WERI-Rb-1 (cell line): ENCODE measurements around the gene NPLOC4.

Source experiments
- DNase-seq: peaks from one replicate; pipeline ENCODE4 v3.0.0-alpha.2; 2020
- H3K27ac ChIP-seq: fragments of 250-450 bp; sonication (Bioruptor Pico); 2 replicates; pipeline ENCODE4 v1.5.1; 2020; ENCODE audit warnings: mild to moderate bottlenecking, moderate library complexity
- H3K27me3 ChIP-seq: fragments of 250-450 bp; sonication (Bioruptor Pico); 2 replicates; pipeline ENCODE4 v1.5.1; 2021; ENCODE audit warnings: mild to moderate bottlenecking, low read depth, moderate library complexity; ENCODE audit not compliant: insufficient read depth, severe bottlenecking
- H3K36me3 ChIP-seq: fragments of 250-450 bp; sonication (Bioruptor Pico); 2 replicates; pipeline ENCODE4 v1.5.1; 2020; ENCODE audit warnings: mild to moderate bottlenecking, moderate library complexity
- H3K4me3 ChIP-seq: 2 replicates; pipeline ENCODE4 v1.5.1; 2011; ENCODE audit warnings: low read depth, mild to moderate bottlenecking, control low read depth, low read length
- H3K9me3 ChIP-seq: fragments of 250-450 bp; sonication (Bioruptor Pico); 2 replicates; pipeline ENCODE4 v1.5.1; 2021; ENCODE audit warnings: mild to moderate bottlenecking, moderate library complexity; ENCODE audit not compliant: severe bottlenecking
- CTCF ChIP-seq: IDR thresholded peaks from 2 replicates; pipeline ENCODE4 v1.5.1; 2011; ENCODE audit warnings: low read depth, mild to moderate bottlenecking, control low read depth, inconsistent platforms, low read length

The NPLOC4 gene

GRCh38 chr17:81528384-81528650, 108.6 kb downstream of the NPLOC4 start:
- H3K9me3 ChIP-seq, result peaks cover 4% of the 10 kb centered on the region
- H3K27ac ChIP-seq, result peak overlapping the region; percentile 40
- H3K36me3 ChIP-seq, result no peaks in the 10 kb centered on the region
- H3K4me3 ChIP-seq, result no peak overlapping the region
- no peak for TF ChIP-seq CTCF
- no peak for DNase-seq
- no peaks in the 10 kb centered on the region for H3K27me3 ChIP-seq

GRCh38 chr17:81527591-81528383, 109.1 kb downstream of the NPLOC4 start, which contains the start of gene FSCN2:
Gene FSCN2, plus strand, starts transcription at chr17:81528377. Its CDS starts 155 bp downstream, at chr17:81528532.
- peak; percentile 77 for DNase-seq

GRCh38 chr17:81526662-81527571, 110.0 kb downstream of the NPLOC4 start:
- Histone ChIP-seq H3K27me3 (no peaks in the 10 kb centered on the region), H3K9me3 (peaks cover 4% of the 10 kb centered on the region), H3K36me3 (no peaks in the 10 kb centered on the region), H3K4me3 (no peak overlapping the region), H3K27ac (no peak overlapping the region; the same call in 1 of the 2 replicates)
- DNase-seq, result no peak
- TF ChIP-seq CTCF, result no peak

More at GRCh38 chr17:81527591-81528383, 109.1 kb downstream of the NPLOC4 start, which contains the start of gene FSCN2:
- peak; percentile 39; the same call in 1 of the 2 replicates for TF ChIP-seq CTCF
- Histone ChIP-seq H3K9me3 (peaks cover 4% of the 10 kb centered on the region), H3K27ac (peak within 1 kb of the TSS; percentile 40), H3K36me3 (no peaks in the 10 kb centered on the region), H3K4me3 (no peak within 1 kb of the TSS), H3K27me3 (no peaks in the 10 kb centered on the region)

GRCh38 chr17:81524865-81525159, 112.1 kb downstream of the NPLOC4 start:
- H3K36me3 ChIP-seq, result no peaks in the 10 kb centered on the region
- H3K27me3 ChIP-seq, result no peaks in the 10 kb centered on the region
- H3K27ac ChIP-seq, result no peak overlapping the region
- TF ChIP-seq CTCF, result no peak
- no peak for DNase-seq
- no peaks in the 10 kb centered on the region for H3K9me3 ChIP-seq
- H3K4me3 ChIP-seq, result no peak overlapping the region

- Histone ChIP-seq H3K36me3 (no peaks in the 10 kb centered on the region), H3K27ac (no peak overlapping the region), H3K4me3 (no peak overlapping the region), H3K27me3 (no peaks in the 10 kb centered on the region), H3K9me3 (no peaks in the 10 kb centered on the region)
- DNase-seq, result no peak
- TF ChIP-seq CTCF, result no peak
These were observed 112.7 kb downstream of the NPLOC4 start for GRCh38 chr17:81524039-81524864.
